Measurements from ENCODE around the gene PLPPR1. TPM values are rescaled to one million over a fixed set of nuclear protein-coding genes. Genes with fewer than 3 reads are reported as not detected.

Gene PLPPR1
- total and polyA plus RNA-seq, 2 donors (not counting 3 experiments of a cell fraction or from before 2014, with no cell fraction given): 0.18 to 0.50 TPM

DNA sequence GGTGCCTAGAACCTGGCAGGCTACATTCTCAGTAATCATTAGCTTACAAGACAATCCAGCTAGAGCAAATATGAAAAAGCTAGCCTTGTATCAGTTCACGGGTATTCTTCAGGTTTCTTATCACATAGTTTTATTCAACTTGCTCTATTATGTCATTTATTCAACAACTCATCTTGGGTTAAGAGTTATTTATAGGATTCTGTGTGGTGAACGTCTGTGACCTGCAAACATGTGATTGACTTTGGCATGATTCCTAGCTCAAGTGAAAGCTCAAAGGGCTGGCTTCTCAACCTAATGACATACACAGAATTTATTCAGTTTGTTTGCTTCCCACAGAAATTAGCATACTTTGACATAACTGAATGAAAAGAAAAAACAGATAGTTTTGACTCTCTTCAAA, 173.1 kb downstream of the PLPPR1 start:
- H3K27ac ChIP-seq (ENCODE audit: insufficient read depth, low read depth, low read length): no peak overlapping the region
- POLR2A ChIA-PET: no interaction called here
- no TSS peak for BruUV-seq (replicated peaks)
- TF ChIP-seq GATA2 (IDR thresholded peaks at IDR 0.05; ENCODE audit: insufficient read depth, insufficient read length, low read depth, low read length): no peak
- TF ChIP-seq POLR2A (IDR thresholded peaks at IDR 0.05; ENCODE audit: low read depth, low read length): no peak
- TF ChIP-seq, protein P1, sequence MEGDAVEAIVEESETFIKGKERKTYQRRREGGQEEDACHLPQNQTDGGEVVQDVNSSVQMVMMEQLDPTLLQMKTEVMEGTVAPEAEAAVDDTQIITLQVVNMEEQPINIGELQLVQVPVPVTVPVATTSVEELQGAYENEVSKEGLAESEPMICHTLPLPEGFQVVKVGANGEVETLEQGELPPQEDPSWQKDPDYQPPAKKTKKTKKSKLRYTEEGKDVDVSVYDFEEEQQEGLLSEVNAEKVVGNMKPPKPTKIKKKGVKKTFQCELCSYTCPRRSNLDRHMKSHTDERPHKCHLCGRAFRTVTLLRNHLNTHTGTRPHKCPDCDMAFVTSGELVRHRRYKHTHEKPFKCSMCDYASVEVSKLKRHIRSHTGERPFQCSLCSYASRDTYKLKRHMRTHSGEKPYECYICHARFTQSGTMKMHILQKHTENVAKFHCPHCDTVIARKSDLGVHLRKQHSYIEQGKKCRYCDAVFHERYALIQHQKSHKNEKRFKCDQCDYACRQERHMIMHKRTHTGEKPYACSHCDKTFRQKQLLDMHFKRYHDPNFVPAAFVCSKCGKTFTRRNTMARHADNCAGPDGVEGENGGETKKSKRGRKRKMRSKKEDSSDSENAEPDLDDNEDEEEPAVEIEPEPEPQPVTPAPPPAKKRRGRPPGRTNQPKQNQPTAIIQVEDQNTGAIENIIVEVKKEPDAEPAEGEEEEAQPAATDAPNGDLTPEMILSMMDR (IDR thresholded peaks at IDR 0.05; ENCODE audit: extremely low read depth in 1 of 2, insufficient read depth in 1 of 2, low read depth in 1 of 2, low read length in 2 of 2): no peak
- no peak for TF ChIP-seq MYC (IDR thresholded peaks at IDR 0.05; ENCODE audit: low read depth, low read length)
- no peak for TF ChIP-seq POLR2AphosphoS5 (IDR thresholded peaks at IDR 0.05; ENCODE audit: insufficient read depth, low read depth, low read length)
- no peak for TF ChIP-seq JUN (IDR thresholded peaks at IDR 0.05; ENCODE audit: borderline replicate concordance, insufficient read depth, insufficient read length, low read depth)
- TF ChIP-seq EZH2 (IDR thresholded peaks at IDR 0.05; ENCODE audit: borderline replicate concordance, low read depth, low read length, severe bottlenecking): no peak
- TF ChIP-seq FOS (IDR thresholded peaks at IDR 0.05; ENCODE audit: borderline replicate concordance, insufficient read depth, low read length): no peak
- TF ChIP-seq, protein P2, sequence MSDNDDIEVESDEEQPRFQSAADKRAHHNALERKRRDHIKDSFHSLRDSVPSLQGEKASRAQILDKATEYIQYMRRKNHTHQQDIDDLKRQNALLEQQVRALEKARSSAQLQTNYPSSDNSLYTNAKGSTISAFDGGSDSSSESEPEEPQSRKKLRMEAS (IDR thresholded peaks at IDR 0.05; ENCODE audit: insufficient read depth, insufficient read length): no peak
- DNase-seq (ENCODE audit: low read depth, low spot score): no peak
- H3K4me1 ChIP-seq (ENCODE audit: control insufficient read depth, extremely low read depth, insufficient read depth, low read length): no peaks in the 10 kb centered on the region
- H3K4me2 ChIP-seq (ENCODE audit: insufficient read depth, low read length): no peak overlapping the region
- no peak overlapping the region for H3K9ac ChIP-seq (replicated peaks; ENCODE audit: extremely low read depth, insufficient read depth, low read length)
- intact Hi-C loops (cut with micrococcal nuclease): no loop called here
- FAIRE-seq: no peak
- no peaks in the 10 kb centered on the region for H4K20me1 ChIP-seq (replicated peaks; ENCODE audit: control insufficient read depth, extremely low read depth, insufficient read depth, low read length)
- dilution Hi-C loops (cut with MboI; ENCODE audit: extremely low pct_ligation_motif_present, low sequenced_read_pairs): no loop called here
- CTCF ChIA-PET: no interaction called here
- no peak overlapping the region for H2AFZ ChIP-seq (ENCODE audit: low read depth, low read length)
- H3K9me3 ChIP-seq (replicated peaks; ENCODE audit: control insufficient read depth, insufficient read depth, low read length): no peaks in the 10 kb centered on the region
- no peaks in the 10 kb centered on the region for H3K36me3 ChIP-seq (ENCODE audit: control insufficient read depth in 2 of 2, extremely low read depth in 1 of 2, insufficient read depth in 2 of 2, low read length in 2 of 2)
- H3K27me3 ChIP-seq (ENCODE audit: control insufficient read depth in 2 of 2, insufficient read depth in 2 of 2, low read length in 2 of 2): no peaks in the 10 kb centered on the region
- H3K79me2 ChIP-seq (ENCODE audit: control insufficient read depth, insufficient read depth, low read length): no peaks in the 10 kb centered on the region
- H3K9me1 ChIP-seq (replicated peaks; ENCODE audit: control insufficient read depth, extremely low read depth, insufficient read depth, low read length): no peaks in the 10 kb centered on the region
- H3K4me3 ChIP-seq (replicated peaks in 1 of 3; ENCODE audit: insufficient read depth in 1 of 3, low read depth in 1 of 3, low read length in 3 of 3): no peak overlapping the region
